ENCODE measurements around the gene KCNG1.
"Not testable (repeated sequence)": the region's sequence is repeated elsewhere in the genome, so short reads cannot be mapped to it uniquely, and the experiment has no call there.

The KCNG1 gene

GRCh38 chr20:50982363-50982762, 40.5 kb downstream of the KCNG1 start:
- no peak for DNase-seq (ENCODE audit: low read depth in 2 of 2)

- no peak for DNase-seq (ENCODE audit: low read depth in 2 of 2)
These were observed 41.2 kb downstream of the KCNG1 start for GRCh38 chr20:50981714-50982048.

DNA sequence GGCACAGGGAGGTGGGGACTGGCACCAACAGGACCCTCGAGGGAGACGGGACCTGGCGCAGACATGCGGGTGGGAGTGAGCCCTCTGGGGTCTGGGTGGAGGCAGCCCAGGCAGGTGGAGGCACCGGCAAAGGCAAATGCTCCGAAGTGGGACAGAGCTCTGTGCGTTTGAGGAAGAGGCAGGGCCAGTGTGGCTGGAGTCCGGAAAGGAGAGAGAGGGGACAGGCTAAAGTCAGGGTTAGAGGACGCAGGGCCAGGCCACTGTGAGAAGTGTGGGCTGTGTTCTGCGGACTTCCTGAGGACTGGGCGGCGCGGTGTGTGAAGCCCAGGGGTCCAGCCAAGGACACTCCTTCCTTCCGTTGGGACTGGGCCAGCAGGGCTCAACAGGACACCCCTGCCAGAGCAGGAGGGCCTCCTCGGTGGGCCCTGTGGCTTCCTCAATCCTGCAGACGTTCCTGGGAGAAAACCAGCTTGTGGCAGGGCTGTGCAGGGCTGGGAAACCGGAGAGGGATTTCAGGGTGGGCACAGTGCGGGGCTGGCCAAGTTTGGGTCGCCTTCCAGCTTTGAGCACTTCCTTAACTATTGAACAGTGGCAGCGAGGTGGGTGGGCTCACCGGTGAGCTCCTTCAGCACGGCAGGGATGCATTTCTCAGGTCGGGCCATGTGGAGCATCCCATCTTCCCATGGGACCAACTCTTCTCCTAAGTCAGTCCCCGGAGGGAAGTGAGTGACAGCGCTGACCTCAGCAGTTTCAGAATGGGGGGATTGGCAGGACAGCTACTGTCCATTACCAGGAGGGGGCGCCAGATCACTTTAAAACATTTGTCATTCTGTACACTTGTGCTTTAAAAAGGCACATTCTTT, 41.8 kb downstream of the KCNG1 start:
- peak in 1 of 2 donors; percentile 33 for DNase-seq (ENCODE audit: low read depth in 2 of 2)

DNA sequence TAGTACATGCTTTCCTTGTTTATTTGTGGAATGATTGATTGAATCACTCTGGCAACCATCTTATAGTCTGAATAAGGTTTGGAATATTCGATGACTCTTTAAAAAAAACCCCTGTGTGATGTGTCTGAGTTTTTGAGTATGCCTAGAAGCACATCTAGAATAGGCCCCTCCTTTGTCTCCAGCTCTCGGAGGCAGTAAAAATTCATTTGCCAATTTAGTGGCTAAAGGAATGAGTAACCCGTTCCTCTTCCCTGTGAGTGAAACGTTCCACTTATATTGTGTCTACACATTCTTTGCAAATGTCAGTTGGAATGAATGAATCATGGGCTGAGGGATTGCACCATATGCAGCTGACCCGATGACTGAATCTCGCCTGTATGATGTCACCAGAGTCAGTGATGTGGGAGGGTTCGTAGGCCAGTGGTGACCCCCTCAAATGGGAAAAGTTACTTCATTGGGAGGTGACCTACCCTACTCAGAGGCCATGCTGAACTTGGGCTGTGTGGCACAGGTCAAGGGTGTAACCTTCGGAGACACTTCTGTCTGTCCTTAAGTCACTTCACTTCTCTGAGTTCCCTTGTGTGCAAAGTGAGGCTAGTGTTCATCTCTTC, 42.7 kb downstream of the KCNG1 start:
- DNase-seq (ENCODE audit: low read depth in 2 of 2) = no peak

GRCh38 chr20:50978533-50978932, 44.4 kb downstream of the KCNG1 start:
- not testable (repeated sequence) for DNase-seq (ENCODE audit: low read depth in 2 of 2)

- DNase-seq (ENCODE audit: low read depth in 2 of 2) = no peak
These were observed 45.6 kb downstream of the KCNG1 start for GRCh38 chr20:50977066-50978021.

- no peak for DNase-seq (ENCODE audit: low read depth in 2 of 2)
These were observed 47.1 kb downstream of the KCNG1 start for GRCh38 chr20:50975701-50976330.

DNA sequence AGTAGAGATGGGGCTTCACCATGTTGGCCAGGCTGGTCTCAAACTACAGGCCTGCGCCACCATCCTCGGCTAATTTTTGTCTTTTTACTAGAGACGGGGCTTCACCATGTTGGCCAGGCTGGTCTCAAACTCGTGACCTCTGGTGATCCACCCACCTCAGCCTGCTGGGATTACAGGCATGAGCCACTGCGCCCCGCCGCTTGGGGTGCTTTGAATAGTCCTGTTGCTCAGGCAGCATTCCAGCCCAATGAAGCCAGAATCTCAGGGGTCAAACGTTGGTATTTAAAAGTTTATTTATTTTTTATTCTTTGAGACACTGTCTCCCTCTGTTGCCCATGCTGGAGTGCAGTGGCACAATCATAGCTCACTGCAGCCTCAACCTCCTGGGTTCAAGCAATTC, 53.0 kb downstream of the KCNG1 start:
- no peak for DNase-seq (ENCODE audit: low read depth in 2 of 2)

DNA sequence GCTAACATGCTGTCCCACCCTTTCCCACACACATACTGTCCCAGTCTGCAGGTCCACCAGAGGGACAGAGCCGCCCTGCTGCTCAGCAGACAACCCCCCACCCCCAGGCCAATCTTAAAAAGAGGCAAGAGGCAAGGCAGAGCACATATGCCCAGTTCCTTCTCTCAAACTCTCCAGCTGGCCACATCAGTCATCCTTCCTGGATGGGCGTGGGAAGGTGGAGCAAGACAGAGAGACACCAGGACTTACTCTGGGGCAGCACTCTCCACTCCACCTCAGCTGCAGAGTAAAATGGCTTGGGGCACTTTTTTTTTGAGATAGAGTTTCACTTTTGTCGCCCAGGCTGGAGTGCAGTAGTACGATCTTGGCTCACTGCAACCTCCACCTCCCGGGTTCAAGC, 53.5 kb downstream of the KCNG1 start:
- no peak for DNase-seq (ENCODE audit: low read depth in 2 of 2)

DNA sequence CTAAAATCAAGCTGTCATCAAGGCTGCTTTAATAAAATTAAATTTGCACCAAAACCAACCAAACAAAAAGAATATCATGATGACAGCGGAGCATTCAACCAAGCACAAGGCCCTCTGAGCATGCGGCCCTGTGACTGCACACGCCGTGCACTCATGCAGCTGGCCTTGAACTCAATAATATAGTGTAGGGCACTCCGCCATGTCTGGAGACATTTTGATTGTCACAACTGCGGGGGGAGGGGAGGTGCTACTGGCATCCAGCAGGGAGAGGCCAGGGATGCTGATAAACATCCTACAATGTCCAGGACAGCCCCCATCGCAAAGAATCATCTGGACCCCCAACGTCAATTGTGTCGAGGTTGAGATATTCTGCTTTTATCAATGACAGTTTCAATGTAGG, 54.6 kb downstream of the KCNG1 start:
- no peak for DNase-seq (ENCODE audit: low read depth in 2 of 2)

DNA sequence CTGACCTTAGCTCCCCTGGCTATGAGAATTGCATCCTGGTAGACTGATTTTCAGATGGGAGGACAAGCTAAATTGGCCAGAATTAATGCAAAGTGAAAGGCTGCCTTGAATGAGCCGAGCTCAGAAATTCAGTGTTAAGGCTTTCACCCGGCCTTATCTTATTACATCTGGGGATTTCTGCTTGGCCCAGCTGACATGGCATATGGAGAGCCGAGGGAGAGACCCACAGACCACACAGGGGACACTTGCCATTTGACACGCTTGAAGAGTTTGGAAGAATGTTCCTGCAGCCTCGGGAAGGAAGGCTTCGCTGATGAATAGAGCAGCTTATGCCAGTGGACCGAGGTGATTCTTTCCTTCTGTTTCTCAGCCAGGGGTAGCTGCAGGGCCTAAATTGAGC, 55.3 kb downstream of the KCNG1 start:
- DNase-seq (ENCODE audit: low read depth in 2 of 2) = no peak

GRCh38 chr20:50959543-50960126, 63.3 kb downstream of the KCNG1 start:
- DNase-seq (ENCODE audit: low read depth in 2 of 2) = no peak

GRCh38 chr20:50958615-50959542, 64.0 kb downstream of the KCNG1 start, which contains the start of gene MOCS3:
MOCS3 (plus strand) TSS chr20:50958818; CDS start chr20:50958843, 25 bp downstream.
- peak; percentile 60 to 71 for DNase-seq (ENCODE audit: low read depth in 2 of 2)

DNA sequence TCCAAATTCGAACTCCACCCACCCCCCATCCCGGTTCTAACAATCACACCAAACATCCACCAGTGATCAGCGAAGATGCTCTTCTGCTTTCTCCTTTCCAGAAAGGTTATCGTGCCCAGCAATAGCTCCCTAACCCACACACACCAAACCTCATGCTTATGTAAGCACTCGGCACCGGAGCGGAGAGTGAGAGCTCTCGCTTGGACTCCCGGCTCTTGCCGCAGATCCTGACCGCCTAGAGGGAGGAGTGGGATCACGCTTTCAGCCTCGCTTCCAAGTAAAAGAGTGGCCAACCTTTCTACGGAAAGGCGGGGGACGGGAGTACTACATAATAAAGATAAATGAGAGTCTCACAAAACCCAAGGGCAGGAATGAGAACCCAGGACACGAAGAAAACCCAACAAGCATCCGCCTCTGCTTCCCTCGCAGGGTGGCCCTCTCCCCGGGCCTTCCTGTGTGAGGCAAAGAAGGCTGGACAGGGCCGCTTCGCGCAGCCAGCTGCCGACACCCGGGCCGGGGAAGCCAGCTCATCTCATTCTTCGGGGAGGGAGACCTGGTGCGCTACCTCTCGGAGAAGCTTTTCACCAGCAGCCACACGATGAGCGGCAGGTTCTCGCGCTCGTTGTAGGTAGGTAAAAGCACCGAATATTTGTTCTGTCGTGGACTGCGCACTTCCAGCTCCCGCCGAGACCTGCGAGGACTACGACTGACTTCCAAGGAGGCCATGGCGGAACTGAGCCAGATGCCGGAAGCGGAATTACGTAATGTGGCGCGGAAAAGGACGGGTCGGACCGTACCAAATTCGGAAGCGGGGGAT, 64.9 kb downstream of the KCNG1 start, which contains the start of gene DPM1:
TSS of gene DPM1 (minus strand) at position 735 of the 817 bp plus-strand sequence. CDS start at position 726, 9 bp downstream.
- peak; percentile 65 to 77 for DNase-seq (ENCODE audit: low read depth in 2 of 2)

DNA sequence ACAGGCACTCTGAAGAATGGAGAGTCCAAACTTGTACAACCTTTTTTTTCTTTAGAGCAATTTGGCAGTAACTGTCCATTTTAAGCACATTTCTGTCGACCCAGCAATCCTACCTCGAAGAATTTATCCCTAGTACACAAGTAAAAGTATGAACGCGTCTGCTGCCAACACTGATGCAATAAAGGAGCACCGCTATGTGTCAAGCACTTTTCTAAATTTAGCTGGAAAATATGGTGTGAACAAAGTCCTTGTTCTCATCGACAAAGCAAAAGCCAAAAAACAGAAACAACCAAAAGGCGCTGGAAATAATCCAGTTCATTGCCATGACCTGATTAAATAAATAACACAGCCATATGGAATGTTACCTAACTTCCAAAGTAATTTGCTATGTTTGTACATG, 65.6 kb downstream of the KCNG1 start:
- no peak for DNase-seq (ENCODE audit: low read depth in 2 of 2)

GRCh38 chr20:50953821-50954220, 69.1 kb downstream of the KCNG1 start:
- no peak for DNase-seq (ENCODE audit: low read depth in 2 of 2)
